K562 (cell line): ENCODE results near the gene PRKCE. TPM values are rescaled to one million over a fixed set of nuclear protein-coding genes. Genes with fewer than 3 reads are reported as not detected.

ENCODE experiments used
- CREB1 ChIP-seq, 2 experiments: sonication (generic) in 1 of 2; formaldehyde crosslinking in 1 of 2; IDR thresholded peaks; 2 replicates each; pipeline versions ENCODE4 v1.6.1 to v1.8.0; 2012 to 2022; ENCODE audit warnings: inconsistent platforms in 1 of 2, mild to moderate bottlenecking in 1 of 2, missing genetic modification reagents in 1 of 2, moderate library complexity in 1 of 2
- JUN ChIP-seq, 2 experiments: sonication (generic) in 1 of 2; formaldehyde crosslinking in 1 of 2; IDR thresholded peaks; 2 replicates each; pipeline versions ENCODE4 v1.6.1 to v1.8.0; 2012 to 2022; ENCODE audit warnings: borderline replicate concordance in 2 of 2, mild to moderate bottlenecking in 2 of 2, improper control_type of control experiment in 1 of 2, low read depth in 1 of 2, low read length in 1 of 2, missing genetic modification reagents in 1 of 2
- MEF2A ChIP-seq: IDR thresholded peaks from 2 replicates; pipeline ENCODE4 v1.6.1; 2011; ENCODE audit warnings: low read depth, mild to moderate bottlenecking, low read length, moderate library complexity; ENCODE audit not compliant: control insufficient read depth
- MNT ChIP-seq, 2 experiments: fragments of 450-650 bp; conservative IDR thresholded peaks; 2 replicates each; pipeline ENCODE4 v1.6.1; 2017; ENCODE audit warnings: mild to moderate bottlenecking in 2 of 2, moderate library complexity in 2 of 2
- MYC ChIP-seq, 2 experiments: fragments of 250-450 bp in 1 of 2; sonication (Bioruptor Pico) in 1 of 2; IDR thresholded peaks; 2 replicates each; pipeline versions ENCODE4 v1.5.1 to v1.6.1; 2012 to 2021; ENCODE audit warnings: low read depth in 2 of 2, borderline replicate concordance in 1 of 2, improper control_type of control experiment in 1 of 2, low read length in 1 of 2, mild to moderate bottlenecking in 1 of 2, moderate library complexity in 1 of 2
- NCOA1 ChIP-seq: fragments of 450-650 bp; IDR thresholded peaks from 2 replicates; pipeline ENCODE4 v1.6.1; 2016; ENCODE audit warnings: low read depth
- TAF9B ChIP-seq: fragments of 450-650 bp; IDR thresholded peaks from 2 replicates; pipeline ENCODE4 v1.6.1; 2018; ENCODE audit warnings: mild to moderate bottlenecking; ENCODE audit not compliant: partially characterized antibody
- TEAD4 ChIP-seq, 2 experiments: sonication (generic) in 1 of 2; formaldehyde crosslinking in 1 of 2; IDR thresholded peaks; 2 replicates each; pipeline versions ENCODE4 v1.6.1 to v1.8.0; 2012 to 2022; ENCODE audit warnings: borderline replicate concordance in 1 of 2, inconsistent platforms in 1 of 2, low read length in 1 of 2, mild to moderate bottlenecking in 1 of 2, missing genetic modification reagents in 1 of 2
- polyA plus RNA-seq, 8 experiments: library from polyadenylated mRNA; depleted of rRNA in 4 of 8; stranded (reverse) in 5 of 8; unstranded in 3 of 8; fragments of >200 nt; fragmentation: Nextera tagmentation in 2 of 8; fragmentation: Illumina TruSeq in 1 of 8; extraction: Ambion mirVana in 2 of 8; extraction: Trizol in 1 of 8; gene quantifications; 2 replicates each; pipeline versions ENCODE4 v1.2.1 to v1.2.3, GENCODE V29; 2011 to 2014; ENCODE audit warnings: inconsistent platforms in 1 of 8, missing spikeins in 1 of 8
- total RNA-seq, 7 experiments: library from RNA; depleted of rRNA in 6 of 7; stranded (reverse); fragments of >200 nt in 6 of 7; fragmentation: Illumina TruSeq in 2 of 7; extraction: Trizol in 2 of 7; gene quantifications; 2 replicates each; pipeline versions ENCODE4 v1.2.1 to v1.2.3, GENCODE V29; 2011 to 2021; ENCODE audit warnings: low replicate concordance in 1 of 7
- TF ChIP-seq, protein P1 (sequence below): fragments of 250-450 bp; sonication (Bioruptor Pico); IDR thresholded peaks from 2 replicates; pipeline ENCODE4 v1.4.0; 2020
- TF ChIP-seq, protein P2 (sequence below): fragments of 450-650 bp; IDR thresholded peaks from 2 replicates; pipeline ENCODE4 v1.6.1; 2016; ENCODE audit warnings: low read depth
- TF ChIP-seq, protein P3 (sequence below), 2 experiments: fragments of 450-650 bp; IDR thresholded peaks; 2 replicates each; pipeline ENCODE4 v1.6.1; 2016

PRKCE gene
- total and polyA plus RNA-seq, 9 of the 15 experiments (the other 6 are each of a cell fraction or from before 2014, with no cell fraction given), result 0.06 to 1.0 (median 0.22) TPM; not detected in 1

DNA sequence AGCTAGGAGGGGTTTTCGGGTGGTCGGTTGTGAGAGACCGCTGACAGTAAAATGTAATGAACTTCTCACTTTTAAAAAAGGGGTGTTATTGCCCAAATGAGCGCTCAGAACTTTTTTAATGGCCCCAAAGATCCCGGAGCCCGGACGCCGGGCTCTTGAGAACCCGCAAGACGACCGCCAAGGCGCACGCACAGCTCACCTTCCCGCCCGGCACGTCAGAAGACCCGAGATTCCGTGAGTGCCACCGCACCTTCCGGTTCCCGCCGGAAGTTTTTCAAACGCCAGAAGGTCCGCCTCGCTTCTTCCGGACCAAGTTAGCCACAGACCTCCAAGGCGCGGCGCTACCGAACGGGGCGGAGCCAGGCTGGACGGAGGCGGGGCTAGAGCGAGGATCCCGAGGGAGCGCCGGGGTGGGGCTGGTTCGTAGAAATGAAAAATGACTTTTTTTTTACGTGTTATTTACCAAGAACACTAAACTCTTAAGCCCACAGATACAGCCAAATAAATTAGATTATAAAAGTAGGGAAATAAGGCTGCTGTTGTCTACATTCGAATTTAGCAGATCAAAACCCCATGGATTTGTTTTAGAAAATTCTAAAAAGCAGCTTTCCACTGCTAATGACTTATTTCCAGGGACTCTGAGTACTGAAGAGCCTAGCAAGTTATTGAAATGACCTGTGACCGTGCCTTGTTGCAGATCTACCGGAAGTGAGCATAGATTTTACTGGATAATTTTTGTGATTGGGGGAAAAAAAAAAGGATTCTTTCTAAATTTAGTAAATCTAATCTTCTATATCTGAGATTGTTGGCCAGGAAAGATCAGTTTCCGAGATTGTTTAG, 40.2 kb upstream of the PRKCE start, which contains the start of gene SRBD1 (continued):
- peak; percentile 4; the same call in 1 of the 2 replicates for TF ChIP-seq JUN (IDR thresholded peaks at IDR 0.05; ENCODE audit: borderline replicate concordance, low read depth, low read length)
- TF ChIP-seq JUN (CRISPR knock-in tag; IDR thresholded peaks at IDR 0.05; ENCODE audit: borderline replicate concordance), result no peak
- TF ChIP-seq, protein P1, sequence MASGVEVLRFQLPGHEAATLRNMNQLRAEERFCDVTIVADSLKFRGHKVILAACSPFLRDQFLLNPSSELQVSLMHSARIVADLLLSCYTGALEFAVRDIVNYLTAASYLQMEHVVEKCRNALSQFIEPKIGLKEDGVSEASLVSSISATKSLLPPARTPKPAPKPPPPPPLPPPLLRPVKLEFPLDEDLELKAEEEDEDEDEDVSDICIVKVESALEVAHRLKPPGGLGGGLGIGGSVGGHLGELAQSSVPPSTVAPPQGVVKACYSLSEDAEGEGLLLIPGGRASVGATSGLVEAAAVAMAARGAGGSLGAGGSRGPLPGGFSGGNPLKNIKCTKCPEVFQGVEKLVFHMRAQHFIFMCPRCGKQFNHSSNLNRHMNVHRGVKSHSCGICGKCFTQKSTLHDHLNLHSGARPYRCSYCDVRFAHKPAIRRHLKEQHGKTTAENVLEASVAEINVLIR (CRISPR knock-in tag), result no peak
- no peak for TF ChIP-seq MEF2A
- TF ChIP-seq TEAD4 (IDR thresholded peaks at IDR 0.05; ENCODE audit: low read length), result peak; percentile 60
- no peak for TF ChIP-seq TEAD4 (CRISPR knock-in tag; IDR thresholded peaks at IDR 0.05; ENCODE audit: borderline replicate concordance)
- TF ChIP-seq, protein P2, sequence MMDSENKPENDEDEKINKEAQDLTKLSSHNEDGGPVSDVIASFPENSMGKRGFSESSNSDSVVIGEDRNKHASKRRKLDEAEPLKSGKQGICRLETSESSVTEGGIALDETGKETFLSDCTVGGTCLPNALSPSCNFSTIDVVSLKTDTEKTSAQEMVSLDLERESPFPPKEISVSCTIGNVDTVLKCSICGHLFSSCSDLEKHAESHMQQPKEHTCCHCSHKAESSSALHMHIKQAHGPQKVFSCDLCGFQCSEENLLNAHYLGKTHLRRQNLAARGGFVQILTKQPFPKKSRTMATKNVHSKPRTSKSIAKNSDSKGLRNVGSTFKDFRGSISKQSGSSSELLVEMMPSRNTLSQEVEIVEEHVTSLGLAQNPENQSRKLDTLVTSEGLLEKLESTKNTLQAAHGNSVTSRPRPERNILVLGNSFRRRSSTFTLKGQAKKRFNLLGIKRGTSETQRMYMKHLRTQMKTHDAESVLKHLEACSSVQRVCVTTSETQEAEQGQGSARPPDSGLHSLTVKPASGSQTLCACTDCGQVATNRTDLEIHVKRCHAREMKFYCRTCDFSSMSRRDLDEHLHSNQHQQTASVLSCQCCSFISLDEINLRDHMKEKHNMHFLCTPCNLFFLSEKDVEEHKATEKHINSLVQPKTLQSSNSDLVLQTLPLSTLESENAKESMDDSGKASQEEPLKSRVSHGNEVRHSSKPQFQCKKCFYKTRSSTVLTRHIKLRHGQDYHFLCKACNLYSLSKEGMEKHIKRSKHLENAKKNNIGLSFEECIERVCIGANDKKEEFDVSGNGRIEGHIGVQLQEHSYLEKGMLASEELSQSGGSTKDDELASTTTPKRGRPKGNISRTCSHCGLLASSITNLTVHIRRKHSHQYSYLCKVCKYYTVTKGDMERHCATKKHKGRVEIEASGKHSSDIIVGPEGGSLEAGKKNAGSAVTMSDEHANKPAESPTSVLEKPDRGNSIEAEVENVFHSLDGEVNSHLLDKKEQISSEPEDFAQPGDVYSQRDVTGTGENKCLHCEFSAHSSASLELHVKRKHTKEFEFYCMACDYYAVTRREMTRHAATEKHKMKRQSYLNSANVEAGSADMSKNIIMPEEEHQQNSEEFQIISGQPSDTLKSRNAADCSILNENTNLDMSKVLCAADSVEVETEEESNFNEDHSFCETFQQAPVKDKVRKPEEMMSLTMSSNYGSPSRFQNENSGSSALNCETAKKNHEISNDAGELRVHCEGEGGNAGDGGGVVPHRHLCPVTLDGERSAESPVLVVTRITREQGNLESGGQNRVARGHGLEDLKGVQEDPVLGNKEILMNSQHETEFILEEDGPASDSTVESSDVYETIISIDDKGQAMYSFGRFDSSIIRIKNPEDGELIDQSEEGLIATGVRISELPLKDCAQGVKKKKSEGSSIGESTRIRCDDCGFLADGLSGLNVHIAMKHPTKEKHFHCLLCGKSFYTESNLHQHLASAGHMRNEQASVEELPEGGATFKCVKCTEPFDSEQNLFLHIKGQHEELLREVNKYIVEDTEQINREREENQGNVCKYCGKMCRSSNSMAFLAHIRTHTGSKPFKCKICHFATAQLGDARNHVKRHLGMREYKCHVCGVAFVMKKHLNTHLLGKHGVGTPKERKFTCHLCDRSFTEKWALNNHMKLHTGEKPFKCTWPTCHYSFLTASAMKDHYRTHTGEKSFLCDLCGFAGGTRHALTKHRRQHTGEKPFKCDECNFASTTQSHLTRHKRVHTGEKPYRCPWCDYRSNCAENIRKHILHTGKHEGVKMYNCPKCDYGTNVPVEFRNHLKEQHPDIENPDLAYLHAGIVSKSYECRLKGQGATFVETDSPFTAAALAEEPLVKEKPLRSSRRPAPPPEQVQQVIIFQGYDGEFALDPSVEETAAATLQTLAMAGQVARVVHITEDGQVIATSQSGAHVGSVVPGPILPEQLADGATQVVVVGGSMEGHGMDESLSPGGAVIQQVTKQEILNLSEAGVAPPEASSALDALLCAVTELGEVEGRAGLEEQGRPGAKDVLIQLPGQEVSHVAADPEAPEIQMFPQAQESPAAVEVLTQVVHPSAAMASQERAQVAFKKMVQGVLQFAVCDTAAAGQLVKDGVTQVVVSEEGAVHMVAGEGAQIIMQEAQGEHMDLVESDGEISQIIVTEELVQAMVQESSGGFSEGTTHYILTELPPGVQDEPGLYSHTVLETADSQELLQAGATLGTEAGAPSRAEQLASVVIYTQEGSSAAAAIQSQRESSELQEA, result no peak
- peak; percentile 70 for TF ChIP-seq CREB1 (IDR thresholded peaks at IDR 0.05)
- TF ChIP-seq CREB1 (CRISPR knock-in tag; IDR thresholded peaks at IDR 0.05), result 0 out of 2 replicates have a peak, but pooled peaks have one; percentile 7
- TF ChIP-seq MNT (conservative IDR thresholded peaks at IDR 0.05), result peak in 1 of 2 experiments; percentile 45; a peak in 3 of 4 replicates
- peak; percentile 83 for TF ChIP-seq MYC (IDR thresholded peaks at IDR 0.05; ENCODE audit: low read depth, low read length)
- TF ChIP-seq MYC (CRISPR knock-in tag; IDR thresholded peaks at IDR 0.05; ENCODE audit: borderline replicate concordance, low read depth), result no peak
- peak; percentile 92 for TF ChIP-seq NCOA1
- TF ChIP-seq, protein P3, sequence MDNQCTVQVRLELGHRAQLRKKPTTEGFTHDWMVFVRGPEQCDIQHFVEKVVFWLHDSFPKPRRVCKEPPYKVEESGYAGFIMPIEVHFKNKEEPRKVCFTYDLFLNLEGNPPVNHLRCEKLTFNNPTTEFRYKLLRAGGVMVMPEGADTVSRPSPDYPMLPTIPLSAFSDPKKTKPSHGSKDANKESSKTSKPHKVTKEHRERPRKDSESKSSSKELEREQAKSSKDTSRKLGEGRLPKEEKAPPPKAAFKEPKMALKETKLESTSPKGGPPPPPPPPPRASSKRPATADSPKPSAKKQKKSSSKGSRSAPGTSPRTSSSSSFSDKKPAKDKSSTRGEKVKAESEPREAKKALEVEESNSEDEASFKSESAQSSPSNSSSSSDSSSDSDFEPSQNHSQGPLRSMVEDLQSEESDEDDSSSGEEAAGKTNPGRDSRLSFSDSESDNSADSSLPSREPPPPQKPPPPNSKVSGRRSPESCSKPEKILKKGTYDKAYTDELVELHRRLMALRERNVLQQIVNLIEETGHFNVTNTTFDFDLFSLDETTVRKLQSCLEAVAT (IDR thresholded peaks at IDR 0.05), result no peak
- peak; percentile 69 for TF ChIP-seq TAF9B
